Measurements from ENCODE around the gene PKDCC.

Gene PKDCC, protein sequence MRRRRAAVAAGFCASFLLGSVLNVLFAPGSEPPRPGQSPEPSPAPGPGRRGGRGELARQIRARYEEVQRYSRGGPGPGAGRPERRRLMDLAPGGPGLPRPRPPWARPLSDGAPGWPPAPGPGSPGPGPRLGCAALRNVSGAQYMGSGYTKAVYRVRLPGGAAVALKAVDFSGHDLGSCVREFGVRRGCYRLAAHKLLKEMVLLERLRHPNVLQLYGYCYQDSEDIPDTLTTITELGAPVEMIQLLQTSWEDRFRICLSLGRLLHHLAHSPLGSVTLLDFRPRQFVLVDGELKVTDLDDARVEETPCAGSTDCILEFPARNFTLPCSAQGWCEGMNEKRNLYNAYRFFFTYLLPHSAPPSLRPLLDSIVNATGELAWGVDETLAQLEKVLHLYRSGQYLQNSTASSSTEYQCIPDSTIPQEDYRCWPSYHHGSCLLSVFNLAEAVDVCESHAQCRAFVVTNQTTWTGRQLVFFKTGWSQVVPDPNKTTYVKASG

GRCh38 chr2:42047488-42048298 is at the start of gene PKDCC:
Gene PKDCC (plus strand): TSS chr2:42048021. CDS start chr2:42048200, 179 bp downstream.
- no peak for DNase-seq

DNA sequence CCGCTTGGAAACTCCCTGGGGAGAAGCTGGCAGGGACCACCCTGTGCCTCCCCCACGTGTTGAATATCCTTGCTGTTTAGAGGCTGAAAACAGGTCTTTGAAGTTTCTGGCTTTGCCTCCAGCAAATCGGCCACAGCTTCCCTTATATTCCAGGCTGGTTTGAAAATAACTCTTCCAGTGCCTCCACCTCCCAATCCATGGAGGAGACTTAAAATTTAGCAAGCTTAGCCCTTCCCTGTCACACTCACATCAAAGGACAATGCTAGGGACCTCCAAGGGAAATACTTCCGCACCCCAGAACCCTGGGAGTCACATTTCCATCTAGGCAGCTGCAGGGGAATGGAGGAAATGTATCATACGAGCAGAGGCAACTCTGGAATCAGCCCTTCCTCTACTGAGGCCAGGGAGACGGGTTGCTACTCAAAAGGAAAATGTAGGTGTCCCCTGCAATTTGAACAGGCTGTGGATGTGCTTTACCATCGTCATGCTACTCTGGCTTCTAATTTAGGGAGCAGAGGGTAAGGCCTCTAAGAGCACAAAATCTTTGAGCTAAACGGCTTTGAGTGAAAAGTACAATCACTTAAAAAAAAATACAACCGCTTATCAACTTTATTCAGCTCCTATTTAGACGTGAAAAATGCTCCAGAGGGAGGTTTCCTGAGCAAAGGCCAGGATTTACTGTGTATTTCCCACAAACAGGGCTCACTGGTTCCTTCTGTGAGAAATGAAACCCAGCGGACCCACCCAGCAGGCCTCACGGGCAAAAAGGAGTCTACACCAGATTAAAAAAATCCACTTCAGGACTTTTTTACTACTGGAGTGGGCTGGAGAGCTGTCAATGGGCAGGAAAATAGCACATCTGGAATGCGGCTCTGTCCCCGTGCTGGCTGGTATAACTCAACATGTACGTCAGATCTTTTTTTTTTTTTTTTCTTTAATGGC is 49.4 kb upstream of the PKDCC start:
- no peak for DNase-seq

- DNase-seq = no peak
Measured at GRCh38 chr2:41999128-41999480, 48.7 kb upstream of the PKDCC start.

- DNase-seq = no peak
Measured at GRCh38 chr2:41999592-42000281, 48.1 kb upstream of the PKDCC start.

GRCh38 chr2:42001711-42002201 is 46.1 kb upstream of the PKDCC start:
- no peak for DNase-seq

GRCh38 chr2:42007551-42007950 is 40.3 kb upstream of the PKDCC start:
- no peak for DNase-seq

GRCh38 chr2:42008241-42008921 is 39.4 kb upstream of the PKDCC start:
- no peak for DNase-seq

DNA sequence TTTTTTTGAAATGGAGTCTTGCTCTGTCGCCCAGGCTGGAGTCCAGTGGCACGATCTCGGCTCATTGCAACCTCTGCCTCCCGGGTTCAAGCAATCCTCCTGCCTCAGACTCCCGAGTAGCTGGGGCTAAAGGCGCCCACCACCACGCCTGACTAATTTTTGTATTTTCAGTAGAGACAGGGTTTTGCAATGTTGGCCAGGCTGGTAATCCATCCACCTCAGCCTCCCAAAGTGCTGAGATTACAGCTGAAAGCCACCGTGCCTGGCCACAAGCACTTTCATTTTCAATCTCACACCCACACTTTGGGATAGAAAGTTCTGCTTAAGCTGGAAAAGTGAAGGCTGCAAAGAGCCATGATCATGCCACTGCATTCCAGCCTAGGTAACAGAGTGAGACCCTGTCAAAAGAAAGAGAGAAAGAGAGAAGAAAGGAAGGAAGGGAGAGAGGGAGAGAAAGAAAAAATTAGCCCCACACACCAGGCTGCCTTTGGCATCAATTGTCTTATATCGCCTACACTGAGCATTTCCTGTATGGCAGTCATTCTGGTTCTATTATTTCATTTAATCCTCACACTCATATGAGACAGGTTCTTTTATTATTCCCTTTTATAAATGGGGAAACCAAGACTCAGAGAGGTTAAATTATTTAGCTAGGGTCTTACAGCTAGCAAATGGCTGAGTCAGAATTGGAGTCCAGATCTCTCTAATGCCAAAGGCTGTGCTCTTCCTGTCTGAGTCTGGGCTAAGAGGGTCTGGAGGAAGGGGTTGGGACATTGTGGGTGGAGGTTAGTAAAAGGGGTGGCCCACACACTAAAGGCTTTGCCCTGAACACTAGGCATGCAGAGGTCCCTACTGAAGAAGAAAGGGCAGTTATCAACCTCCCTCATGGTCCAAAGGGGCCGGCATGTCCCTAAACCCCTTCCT is 37.9 kb upstream of the PKDCC start:
- DNase-seq = no peak

DNA sequence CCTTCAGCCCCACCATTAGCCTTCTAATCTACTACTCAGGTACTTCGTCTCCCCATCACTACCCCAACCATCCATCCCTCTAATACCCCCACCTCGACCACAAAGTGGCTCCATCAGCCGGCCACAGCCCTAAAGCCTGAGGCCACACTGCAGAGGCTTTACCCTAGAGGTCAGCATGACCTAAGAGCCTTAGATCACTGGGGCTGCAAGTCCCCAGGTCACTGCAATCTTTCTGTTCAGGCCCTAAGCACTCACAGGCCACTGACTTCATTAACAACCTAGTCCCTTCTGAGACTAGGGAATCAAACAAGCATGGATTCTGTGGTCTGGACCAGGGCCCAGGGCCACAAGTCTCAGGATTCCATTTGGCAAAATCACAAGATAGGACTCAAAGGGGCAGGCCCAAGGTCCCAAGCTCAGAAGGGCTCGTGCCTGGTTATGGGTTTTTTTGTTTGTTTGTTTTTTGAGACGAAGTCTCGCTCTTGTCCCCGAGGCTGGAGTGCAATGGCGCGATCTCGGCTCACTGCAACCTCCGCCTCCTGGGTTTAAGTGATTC is 37.0 kb upstream of the PKDCC start:
- no peak for DNase-seq

- DNase-seq = no peak
Measured at GRCh38 chr2:42012137-42012536, 35.7 kb upstream of the PKDCC start.

GRCh38 chr2:42012651-42013050 is 35.2 kb upstream of the PKDCC start:
- no peak for DNase-seq

DNA sequence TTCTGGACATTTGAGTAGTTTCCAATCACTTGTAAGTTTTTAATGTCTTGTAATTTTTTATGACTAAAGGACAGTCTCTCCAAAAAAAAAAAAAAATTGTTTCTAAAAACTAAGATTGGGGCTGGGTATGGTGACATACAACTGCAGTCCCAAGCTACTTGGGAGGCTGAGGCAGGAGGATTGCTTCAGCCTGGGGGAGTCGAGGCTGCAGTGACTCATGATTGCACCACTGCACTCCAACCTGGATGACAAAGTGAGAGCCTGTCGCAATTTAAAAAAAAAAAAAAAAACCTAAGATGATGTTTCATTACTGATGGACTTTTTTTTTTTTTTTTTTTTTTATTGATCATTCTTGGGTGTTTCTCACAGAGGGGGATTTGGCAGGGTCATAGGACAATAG is 34.4 kb upstream of the PKDCC start:
- no peak for DNase-seq

DNA sequence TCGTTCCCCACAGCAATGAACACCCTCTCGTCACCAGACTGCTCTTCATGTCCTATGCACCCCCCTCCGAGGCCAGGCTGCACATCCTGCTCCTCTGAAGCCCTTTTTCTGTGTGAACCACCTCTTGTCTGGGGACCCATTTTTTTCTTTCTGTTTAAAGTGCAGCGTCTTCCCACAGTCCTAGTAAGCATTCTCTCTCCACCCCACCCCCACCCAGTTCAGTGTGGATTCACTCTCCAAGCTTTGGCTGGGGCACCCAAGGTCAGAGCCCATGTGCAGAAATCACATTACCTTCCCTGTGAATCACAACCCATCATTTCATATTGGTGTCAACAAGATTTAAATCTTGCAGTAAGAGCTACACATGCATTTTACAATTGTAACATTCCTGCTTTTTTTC is 26.4 kb upstream of the PKDCC start:
- no peak for DNase-seq

- DNase-seq = no peak
Measured at GRCh38 chr2:42025151-42025582, 22.7 kb upstream of the PKDCC start.

GRCh38 chr2:42026272-42026671 is 21.5 kb upstream of the PKDCC start:
- no peak for DNase-seq

- no peak for DNase-seq
Measured at GRCh38 chr2:42028571-42029148, 19.2 kb upstream of the PKDCC start.

GRCh38 chr2:42029171-42029570 is 18.6 kb upstream of the PKDCC start:
- DNase-seq = no peak

DNA sequence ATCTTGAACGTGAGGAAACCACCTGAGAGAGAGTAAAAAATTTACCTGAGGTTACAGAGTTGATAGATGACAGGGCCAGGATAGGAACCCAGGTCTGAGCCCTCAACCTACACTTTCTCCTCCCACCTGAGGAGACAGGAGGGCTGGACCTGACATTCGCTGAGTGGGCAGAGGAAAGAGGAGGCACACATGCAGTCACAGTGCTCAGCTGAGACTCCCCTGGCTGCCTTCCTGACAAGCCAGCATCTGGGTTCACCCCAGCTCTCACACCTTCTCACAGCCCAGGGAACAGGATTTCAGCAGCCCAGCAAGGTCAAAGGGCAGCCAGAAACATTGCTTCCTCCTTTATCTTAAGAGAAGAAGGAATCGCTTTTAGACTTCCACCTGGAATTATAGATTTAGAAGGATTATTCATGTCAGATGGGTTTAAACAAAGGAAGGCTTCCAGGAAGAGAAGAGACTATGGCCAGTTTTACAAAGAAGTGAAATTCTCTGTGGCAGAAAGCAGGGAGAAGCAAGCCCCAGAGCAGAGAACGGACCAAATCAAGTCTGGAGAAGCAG is 18.1 kb upstream of the PKDCC start:
- no peak for DNase-seq

- no peak for DNase-seq
Measured at GRCh38 chr2:42030200-42030759, 17.5 kb upstream of the PKDCC start.
